ENCODE data around the gene OXT. TPM values are rescaled to one million over a fixed set of nuclear protein-coding genes. Genes with fewer than 3 reads are reported as not detected.
A peak's percentile ranks its signal among the peaks of the same experiment; 100 is the strongest.
"Not testable (repeated sequence)": the region's sequence is repeated elsewhere in the genome, so short reads cannot be mapped to it uniquely, and the experiment has no call there.

Gene OXT
- total and polyA plus RNA-seq, 3 experiments from 2014 or later, result 0.79 to 1.4 TPM; not detected in 1

DNA sequence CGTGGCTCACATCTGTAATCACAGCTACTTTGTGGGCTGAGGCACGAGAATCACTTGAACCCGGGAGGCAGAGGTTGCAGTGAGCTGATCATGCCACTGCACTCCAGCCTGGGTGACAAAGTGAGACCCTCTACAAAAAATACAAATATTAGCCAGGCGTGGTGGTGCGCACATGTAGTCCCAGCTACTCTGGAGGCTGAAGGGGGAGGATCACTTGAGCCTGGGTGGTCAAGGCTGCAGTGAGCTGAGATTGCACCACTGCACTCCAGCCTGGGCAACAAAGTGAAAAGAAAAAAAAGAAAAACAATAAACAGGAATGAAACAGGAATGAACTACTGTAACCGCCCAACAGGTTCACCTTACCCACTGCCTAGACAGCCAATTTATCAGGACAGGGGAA is 7.3 kb upstream of the OXT start:
- H3K4me3 Mint-ChIP-seq; H3K4me1 ChIP-seq (ENCODE audit: insufficient read depth, low read length); H3K9me3 Mint-ChIP-seq; CTCF ChIA-PET; POLR2A ChIA-PET; H3K4me1 Mint-ChIP-seq; H3K36me3 Mint-ChIP-seq; H3K27ac Mint-ChIP-seq; H3K27ac ChIP-seq (ENCODE audit: low read depth, low read length); H3K36me3 ChIP-seq (ENCODE audit: insufficient read depth, low read length); H3K9me3 ChIP-seq (ENCODE audit: low read length); DNase-seq; H3K27me3 Mint-ChIP-seq; H3K4me3 ChIP-seq (ENCODE audit: low read length); H3K27me3 ChIP-seq (ENCODE audit: insufficient read depth, low read length, poor library complexity, severe bottlenecking): not testable (repeated sequence)

DNA sequence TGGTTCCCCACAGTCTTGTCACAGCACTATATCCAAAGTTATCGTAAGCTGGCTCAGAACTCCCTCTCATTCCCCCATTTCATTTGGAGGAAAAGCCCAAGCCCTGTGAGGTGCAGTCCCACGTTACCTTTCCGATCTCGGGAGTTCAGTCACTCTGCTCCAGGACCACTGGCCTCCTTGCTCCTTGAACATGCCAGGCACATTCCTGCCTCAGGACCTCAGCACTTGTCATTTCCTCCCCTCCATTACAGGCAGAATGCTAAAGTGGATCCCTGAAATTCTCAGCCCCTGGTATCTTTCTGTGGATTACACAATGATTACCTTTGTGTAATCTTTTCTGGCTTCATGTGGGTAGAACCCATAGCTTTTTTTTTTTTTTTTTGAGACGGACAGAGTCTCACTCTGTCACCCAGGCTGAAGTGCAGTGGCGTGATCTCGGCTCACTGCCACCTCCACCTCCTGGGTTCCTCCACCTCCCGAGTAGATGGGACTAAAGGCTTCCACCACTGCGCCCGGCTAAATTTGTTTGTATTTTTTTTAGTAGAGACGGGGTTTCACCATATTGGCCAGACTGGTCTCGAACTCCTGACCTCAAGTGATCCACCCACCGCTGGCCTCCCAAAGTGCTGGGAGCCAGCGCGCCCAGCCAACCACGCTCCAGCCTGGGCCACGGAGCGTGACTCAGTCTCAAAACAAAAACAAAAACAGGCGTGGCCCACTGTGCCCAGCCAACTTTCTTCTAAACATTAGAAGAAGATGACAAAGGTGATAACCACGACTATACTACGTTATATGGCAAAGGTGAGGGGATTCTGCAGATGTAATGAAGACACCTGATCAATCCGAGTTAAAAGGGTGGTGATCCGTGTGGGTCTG is 4.0 kb upstream of the OXT start:
- H3K4me1 ChIP-seq (ENCODE audit: insufficient read depth, low read length), result peaks cover 2% of the 10 kb centered on the region
- Mint-ChIP-seq H3K4me3 (no peak overlapping the region), H3K36me3 (peaks cover 0 to 4% (median 0%) of the 10 kb centered on the region in 3 donors), H3K27me3 (no peaks in the 10 kb centered on the region), H3K27ac (peak overlapping the region in 2 of 8 donors; percentile 59 to 66), H3K9me3 (no peaks in the 10 kb centered on the region), H3K4me1 (peaks cover 9 to 17% (median 11%) of the 10 kb centered on the region in 3 donors)
- no peaks in the 10 kb centered on the region for H3K9me3 ChIP-seq (ENCODE audit: low read length)
- H3K4me3 ChIP-seq (ENCODE audit: low read length), result no peak overlapping the region
- no peak overlapping the region for H3K27ac ChIP-seq (ENCODE audit: low read depth, low read length)
- no peaks in the 10 kb centered on the region for H3K36me3 ChIP-seq (ENCODE audit: insufficient read depth, low read length)
- ChIA-PET POLR2A (no interaction called here), CTCF (no interaction called here)
- no peak for DNase-seq
- H3K27me3 ChIP-seq (ENCODE audit: insufficient read depth, low read length, poor library complexity, severe bottlenecking), result no peaks in the 10 kb centered on the region

DNA sequence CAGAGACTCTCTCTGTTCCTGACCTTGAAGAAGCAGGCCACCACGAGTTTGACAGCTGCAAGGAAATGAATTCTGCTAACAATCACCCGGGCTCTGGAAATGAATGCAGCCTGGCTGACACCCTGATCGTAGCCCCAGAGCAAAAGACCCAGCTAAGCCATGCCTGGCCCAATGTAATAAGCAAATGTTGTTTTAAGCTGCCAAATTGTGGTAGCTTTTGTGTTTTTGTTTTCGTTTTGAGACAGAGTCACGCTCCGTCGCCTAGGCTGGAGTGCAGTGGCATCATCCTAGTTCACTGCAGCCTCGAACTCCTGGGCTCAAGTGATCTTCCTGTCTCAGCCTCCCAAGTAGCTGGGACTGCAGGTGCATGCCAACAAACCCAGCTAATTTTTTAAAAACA is 3.3 kb upstream of the OXT start:
- H3K27ac Mint-ChIP-seq, result peak overlapping the region in 1 of 8 donors; percentile 66
- no peaks in the 10 kb centered on the region for H3K27me3 Mint-ChIP-seq
- H3K36me3 ChIP-seq (ENCODE audit: insufficient read depth, low read length), result no peaks in the 10 kb centered on the region
- peaks cover 11 to 20% (median 11%) of the 10 kb centered on the region in 3 donors for H3K4me1 Mint-ChIP-seq
- no peaks in the 10 kb centered on the region for H3K9me3 ChIP-seq (ENCODE audit: low read length)
- no peak overlapping the region for H3K27ac ChIP-seq (ENCODE audit: low read depth, low read length)
- H3K9me3 Mint-ChIP-seq, result no peaks in the 10 kb centered on the region
- CTCF ChIA-PET, result no interaction called here
- H3K4me1 ChIP-seq (ENCODE audit: insufficient read depth, low read length), result peaks cover 6% of the 10 kb centered on the region
- POLR2A ChIA-PET, result no interaction called here
- no peak overlapping the region for H3K4me3 Mint-ChIP-seq
- H3K36me3 Mint-ChIP-seq, result peaks cover 0 to 4% (median 0%) of the 10 kb centered on the region in 3 donors
- H3K4me3 ChIP-seq (ENCODE audit: low read length), result no peak overlapping the region
- DNase-seq, result no peak
- H3K27me3 ChIP-seq (ENCODE audit: insufficient read depth, low read length, poor library complexity, severe bottlenecking), result no peaks in the 10 kb centered on the region

DNA sequence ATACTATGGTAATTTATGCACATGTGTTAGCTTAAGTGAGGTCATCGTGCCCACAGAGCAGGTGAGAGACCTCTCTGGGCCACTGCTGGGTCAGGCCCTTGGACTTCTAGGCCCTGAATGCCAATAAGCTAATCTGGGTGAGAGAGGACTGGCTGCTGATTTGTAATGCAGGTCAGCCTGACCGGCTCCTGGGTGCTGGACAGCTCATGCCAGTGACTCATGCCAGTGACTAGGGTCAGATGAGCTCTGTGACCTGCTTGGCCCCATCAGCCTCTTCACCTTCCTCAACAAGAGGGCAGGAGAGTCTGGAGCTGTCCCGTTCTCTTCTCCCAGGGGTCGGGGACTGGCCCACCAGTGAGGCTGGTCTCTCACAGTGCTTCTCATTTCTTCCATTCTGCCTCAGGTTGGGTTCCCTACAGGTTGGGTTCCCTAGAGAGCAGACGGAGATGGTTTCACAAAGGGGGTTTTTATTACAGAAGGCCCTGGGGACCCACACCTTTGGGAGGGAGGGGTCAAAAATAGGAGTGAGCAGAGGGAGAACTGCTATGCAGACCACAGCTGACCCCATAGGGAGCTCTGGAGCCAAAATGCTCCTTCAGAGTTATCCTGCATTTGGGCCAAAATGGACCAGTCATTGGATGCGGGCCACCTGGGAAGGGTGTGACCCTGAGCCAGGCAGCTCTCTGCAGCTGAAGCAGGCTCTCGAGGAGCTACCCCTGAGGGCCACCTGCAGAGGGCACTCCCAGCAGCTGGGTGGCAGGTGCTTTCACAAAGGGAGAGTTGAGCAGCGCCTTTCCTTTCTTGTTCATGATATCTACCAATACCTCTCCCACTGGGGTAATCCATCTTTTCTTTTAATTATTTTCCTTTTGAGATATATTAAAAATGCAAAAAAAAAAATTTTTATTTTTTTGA is 2.2 kb upstream of the OXT start:
- H3K9me3 Mint-ChIP-seq, result no peaks in the 10 kb centered on the region
- Histone ChIP-seq H3K4me1 (ENCODE audit: insufficient read depth, low read length) (peaks cover 6% of the 10 kb centered on the region), H3K36me3 (ENCODE audit: insufficient read depth, low read length) (no peaks in the 10 kb centered on the region), H3K27ac (ENCODE audit: low read depth, low read length) (no peak overlapping the region), H3K27me3 (ENCODE audit: insufficient read depth, low read length, poor library complexity, severe bottlenecking) (no peaks in the 10 kb centered on the region), H3K4me3 (ENCODE audit: low read length) (no peak overlapping the region), H3K9me3 (ENCODE audit: low read length) (no peaks in the 10 kb centered on the region)
- peaks cover 11 to 20% (median 11%) of the 10 kb centered on the region in 3 donors for H3K4me1 Mint-ChIP-seq
- H3K36me3 Mint-ChIP-seq, result peaks cover 0 to 4% (median 0%) of the 10 kb centered on the region in 3 donors
- DNase-seq, result peak in 1 of 5 donors; percentile 59
- H3K27ac Mint-ChIP-seq, result no peak overlapping the region
- POLR2A ChIA-PET, result no interaction called here
- CTCF ChIA-PET, result interaction anchor here (0.9 to 1.6 kb wide), 7 partner anchors 15 to 179 kb away, joined by 3 to 7 read pairs (median 3); no protein-coding TSS in a partner anchor
- H3K4me3 Mint-ChIP-seq, result no peak overlapping the region
- H3K27me3 Mint-ChIP-seq, result no peaks in the 10 kb centered on the region

DNA sequence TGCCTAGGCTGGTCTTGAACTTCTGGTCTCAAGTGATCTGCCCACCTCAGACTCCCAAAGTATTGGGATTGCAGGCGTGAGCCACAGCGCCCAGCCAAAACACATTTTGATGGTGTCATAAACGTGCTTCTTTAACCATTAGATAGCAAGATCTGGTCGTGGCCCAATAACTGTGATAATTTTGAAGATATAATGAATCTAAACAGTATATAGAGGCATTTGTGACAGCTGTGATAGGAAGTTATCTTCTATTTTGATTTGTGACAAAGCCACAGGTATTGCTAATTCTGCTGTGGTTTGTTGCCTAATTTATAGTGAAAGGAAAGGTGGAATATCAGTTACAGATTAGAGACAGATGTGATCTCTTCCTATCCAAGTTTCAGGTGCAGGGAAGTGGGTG is 695 bp upstream of the OXT start:
- ChIA-PET POLR2A (no interaction called here), CTCF (interaction anchor here (1.0 to 2.5 kb wide), 3 partner anchors 17 to 44 kb away, joined by 3 to 7 read pairs (median 6); no protein-coding TSS in a partner anchor)
- DNase-seq, result no peak
- H3K4me1 ChIP-seq (ENCODE audit: insufficient read depth, low read length), result peaks cover 6% of the 10 kb centered on the region
- no peaks in the 10 kb centered on the region for H3K9me3 ChIP-seq (ENCODE audit: low read length)
- no peaks in the 10 kb centered on the region for H3K27me3 ChIP-seq (ENCODE audit: insufficient read depth, low read length, poor library complexity, severe bottlenecking)
- Mint-ChIP-seq H3K27me3 (no peaks in the 10 kb centered on the region), H3K27ac (peak overlapping the region in 6 of 8 donors; percentile 1 to 92 (median 64)), H3K4me3 (peak overlapping the region; percentile 63 to 89 (median 82)), H3K36me3 (peaks cover 0 to 4% (median 0%) of the 10 kb centered on the region in 3 donors), H3K9me3 (no peaks in the 10 kb centered on the region), H3K4me1 (peaks cover 11 to 17% (median 11%) of the 10 kb centered on the region in 3 donors)
- H3K27ac ChIP-seq (ENCODE audit: low read depth, low read length), result no peak overlapping the region
- no peak overlapping the region for H3K4me3 ChIP-seq (ENCODE audit: low read length)
- H3K36me3 ChIP-seq (ENCODE audit: insufficient read depth, low read length), result no peaks in the 10 kb centered on the region

GRCh38 chr20:3071266-3071609 is 182 bp upstream of the OXT start:
- no peaks in the 10 kb centered on the region for H3K27me3 ChIP-seq (ENCODE audit: insufficient read depth, low read length, poor library complexity, severe bottlenecking)
- no peak for DNase-seq
- peaks cover 0 to 4% (median 0%) of the 10 kb centered on the region in 3 donors for H3K36me3 Mint-ChIP-seq
- ChIA-PET CTCF (interaction anchor here (2.5 kb wide), 1 partner anchor 18 kb away, joined by 6 read pairs; no protein-coding TSS in a partner anchor), POLR2A (no interaction called here)
- peak overlapping the region in 4 of 8 donors; percentile 1 to 92 (median 54) for H3K27ac Mint-ChIP-seq
- no peaks in the 10 kb centered on the region for H3K9me3 Mint-ChIP-seq
- peak overlapping the region; percentile 63 to 89 (median 82) for H3K4me3 Mint-ChIP-seq
- H3K36me3 ChIP-seq (ENCODE audit: insufficient read depth, low read length), result no peaks in the 10 kb centered on the region
- H3K9me3 ChIP-seq (ENCODE audit: low read length), result no peaks in the 10 kb centered on the region
- peaks cover 6% of the 10 kb centered on the region for H3K4me1 ChIP-seq (ENCODE audit: insufficient read depth, low read length)
- H3K27me3 Mint-ChIP-seq, result no peaks in the 10 kb centered on the region
- H3K4me3 ChIP-seq (ENCODE audit: low read length), result peak overlapping the region; percentile 41
- H3K27ac ChIP-seq (ENCODE audit: low read depth, low read length), result no peak overlapping the region
- H3K4me1 Mint-ChIP-seq, result peaks cover 11 to 17% (median 11%) of the 10 kb centered on the region in 3 donors

GRCh38 chr20:3072530-3073250 is 1.3 kb downstream of the OXT start:
- no peak for DNase-seq
- H3K4me3 ChIP-seq (ENCODE audit: low read length), result no peak overlapping the region
- H3K27me3 Mint-ChIP-seq, result peaks cover 1 to 2% of the 10 kb centered on the region in 2 donors
- no peaks in the 10 kb centered on the region for H3K9me3 Mint-ChIP-seq
- no peak overlapping the region for H3K27ac ChIP-seq (ENCODE audit: low read depth, low read length)
- H3K4me1 ChIP-seq (ENCODE audit: insufficient read depth, low read length), result peaks cover 13% of the 10 kb centered on the region
- peak overlapping the region in 7 of 8 donors; percentile 39 to 91 (median 85) for H3K27ac Mint-ChIP-seq
- no peaks in the 10 kb centered on the region for H3K27me3 ChIP-seq (ENCODE audit: insufficient read depth, low read length, poor library complexity, severe bottlenecking)
- no peaks in the 10 kb centered on the region for H3K9me3 ChIP-seq (ENCODE audit: low read length)
- peak overlapping the region; percentile 74 to 89 (median 82) for H3K4me3 Mint-ChIP-seq
- POLR2A ChIA-PET, result no interaction called here
- H3K36me3 Mint-ChIP-seq, result peaks cover 0 to 4% (median 0%) of the 10 kb centered on the region in 3 donors
- CTCF ChIA-PET, result interaction anchor here (1.4 to 2.5 kb wide), 2 partner anchors 19 to 20 kb away, joined by 3 to 6 read pairs; no protein-coding TSS in a partner anchor
- no peaks in the 10 kb centered on the region for H3K36me3 ChIP-seq (ENCODE audit: insufficient read depth, low read length)
- peaks cover 13 to 27% (median 14%) of the 10 kb centered on the region in 3 donors for H3K4me1 Mint-ChIP-seq

All from CD8-positive, alpha-beta memory T cell (primary cell).